GM19025 (cell line): ENCODE data around the gene KIF20B.

Experiments used
- ATAC-seq: cut with Tn5 transposase; IDR thresholded peaks from one replicate; pipeline ENCODE4 v1.9.1; 2021; ENCODE audit warnings: mild to moderate bottlenecking, low read depth, moderate library complexity; ENCODE audit not compliant: unreplicated experiment

Gene KIF20B

GRCh38 chr10:89683883-89684282 is 17.5 kb upstream of the KIF20B start:
- ATAC-seq, result no peak

DNA sequence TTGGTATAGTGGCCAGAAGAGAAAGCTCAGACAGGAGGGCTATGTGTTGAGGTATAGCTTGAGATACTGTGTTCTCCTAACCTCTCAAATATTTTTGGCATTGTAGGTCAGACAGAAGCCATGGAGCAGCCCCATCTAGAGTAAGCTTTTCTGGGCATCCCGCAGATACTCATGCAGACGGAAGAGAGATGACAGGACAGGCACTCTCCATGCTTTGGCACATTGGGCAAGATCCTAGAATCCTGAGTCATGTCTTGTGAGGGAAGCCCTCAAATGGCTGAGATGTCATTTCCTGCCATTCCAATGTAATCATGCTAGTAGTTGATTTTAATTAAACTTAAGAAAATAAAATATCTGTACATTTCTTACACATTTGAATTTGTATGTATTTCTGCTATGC is 16.8 kb upstream of the KIF20B start:
- no peak for ATAC-seq

DNA sequence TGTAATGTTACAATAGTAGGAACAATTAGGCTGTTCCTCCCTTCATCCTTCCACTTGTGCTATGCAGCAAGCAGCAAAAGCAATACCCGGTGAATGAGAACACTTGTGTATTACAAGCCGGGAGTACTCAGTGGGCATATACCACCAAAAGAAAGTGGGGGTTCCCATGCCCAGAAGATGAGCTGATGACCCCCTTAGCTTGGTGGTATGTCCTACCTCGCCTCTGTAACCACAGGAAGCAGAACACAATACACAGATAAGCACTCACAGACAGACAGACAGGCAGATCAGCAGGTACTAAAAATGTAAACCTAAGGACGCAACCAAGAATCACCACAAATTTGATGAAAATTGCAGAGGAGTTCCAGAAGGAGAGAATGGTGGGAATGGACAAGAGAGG is 15.5 kb upstream of the KIF20B start:
- no peak for ATAC-seq

DNA sequence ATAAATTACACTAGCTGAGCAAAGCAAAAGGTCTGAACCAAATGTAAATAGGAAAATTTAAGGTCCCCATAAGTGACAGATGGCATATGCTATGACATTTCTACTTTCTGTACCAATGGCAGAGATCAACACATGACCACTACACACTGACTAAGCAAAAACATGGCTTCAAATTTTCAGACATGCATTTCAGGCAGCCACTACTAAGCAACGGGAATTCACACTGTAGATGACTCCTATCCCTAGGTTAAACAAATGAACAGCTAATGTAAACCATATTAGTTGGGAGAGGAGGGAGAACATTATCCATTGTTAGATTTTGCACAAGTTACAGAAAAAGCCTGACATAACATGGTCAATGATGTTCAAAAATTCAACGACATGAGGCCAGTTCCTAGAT is 11.4 kb upstream of the KIF20B start:
- no peak for ATAC-seq

GRCh38 chr10:89692416-89692815 is 9.0 kb upstream of the KIF20B start:
- no peak for ATAC-seq

DNA sequence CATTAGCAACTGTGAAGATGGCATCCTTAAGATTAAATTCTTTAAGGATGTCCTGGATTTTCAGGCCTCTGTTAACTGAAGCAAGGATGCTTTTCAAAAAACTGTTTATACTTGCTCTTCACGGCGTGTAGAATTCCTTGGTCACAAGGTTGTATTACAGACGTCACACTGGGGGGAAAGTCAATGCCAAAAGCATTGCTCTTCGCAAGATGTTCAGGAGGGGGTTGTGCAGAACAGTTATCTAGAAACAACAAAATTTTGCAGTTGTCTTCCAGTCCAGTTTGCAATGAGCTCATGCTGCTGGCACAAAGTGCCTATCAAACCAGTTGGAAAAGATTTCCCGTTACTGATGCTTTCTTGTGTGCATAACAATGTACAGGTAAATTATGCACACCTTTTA is 8.2 kb upstream of the KIF20B start:
- ATAC-seq, result no peak

- no peak for ATAC-seq
Observed at GRCh38 chr10:89695307-89695706, 6.1 kb upstream of the KIF20B start.

DNA sequence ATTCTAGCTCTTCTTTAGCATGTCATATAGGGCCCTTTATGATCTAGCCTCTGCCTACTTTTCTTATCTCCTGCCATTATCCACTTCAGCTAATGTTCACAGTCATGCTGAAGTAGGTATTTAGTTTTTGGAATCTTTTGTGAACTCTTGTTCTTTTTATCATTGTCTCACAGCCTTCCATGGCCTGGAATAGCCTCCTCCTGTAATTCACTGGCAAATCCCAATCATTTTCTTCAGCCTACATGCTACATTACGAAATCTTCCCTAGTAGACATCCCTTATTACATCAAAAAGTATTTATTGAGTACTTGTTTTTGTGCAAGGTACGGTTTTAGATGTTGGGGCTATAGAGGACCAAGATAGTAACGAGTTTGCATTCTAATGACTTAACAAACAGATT is 3.4 kb upstream of the KIF20B start:
- ATAC-seq, result no peak

GRCh38 chr10:89699581-89700064 is 1.8 kb upstream of the KIF20B start:
- no peak for ATAC-seq

DNA sequence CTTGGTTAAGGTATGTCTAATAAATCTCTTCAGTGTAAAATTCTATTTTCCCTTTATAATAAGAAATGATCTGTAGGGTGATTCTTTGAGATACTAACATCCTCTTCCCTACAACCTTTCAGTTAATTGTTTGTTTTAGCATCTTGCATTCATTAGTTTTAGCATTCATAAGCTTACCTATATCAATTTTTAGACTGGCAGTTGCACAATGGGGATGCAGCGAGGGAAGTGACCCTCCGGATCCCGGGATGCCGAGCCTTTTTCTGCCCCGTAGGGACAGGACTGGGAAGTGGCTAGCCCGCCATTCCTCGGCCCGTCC is 508 bp upstream of the KIF20B start:
- ATAC-seq, result no peak

- no peak for ATAC-seq
Observed at GRCh38 chr10:89702121-89702480, 711 bp downstream of the KIF20B start.

DNA sequence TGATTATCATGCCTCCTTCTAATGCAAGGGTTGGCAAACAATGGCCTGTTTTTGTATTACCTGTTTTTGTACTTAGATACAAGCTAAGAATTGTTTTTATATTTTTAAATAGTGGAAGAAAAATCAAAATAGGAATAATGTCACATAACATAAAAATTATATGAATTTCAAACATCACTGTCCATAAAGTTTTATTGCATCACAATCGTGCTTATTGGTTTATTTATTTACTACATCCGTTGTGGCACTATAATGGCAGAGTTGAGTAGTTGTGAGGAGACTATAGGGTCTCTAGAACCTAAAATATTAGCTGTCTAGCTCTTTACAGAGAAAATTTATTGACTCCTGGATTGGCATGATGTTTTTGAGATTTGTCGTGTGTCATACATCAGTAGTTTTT is 4.1 kb downstream of the KIF20B start:
- no peak for ATAC-seq

DNA sequence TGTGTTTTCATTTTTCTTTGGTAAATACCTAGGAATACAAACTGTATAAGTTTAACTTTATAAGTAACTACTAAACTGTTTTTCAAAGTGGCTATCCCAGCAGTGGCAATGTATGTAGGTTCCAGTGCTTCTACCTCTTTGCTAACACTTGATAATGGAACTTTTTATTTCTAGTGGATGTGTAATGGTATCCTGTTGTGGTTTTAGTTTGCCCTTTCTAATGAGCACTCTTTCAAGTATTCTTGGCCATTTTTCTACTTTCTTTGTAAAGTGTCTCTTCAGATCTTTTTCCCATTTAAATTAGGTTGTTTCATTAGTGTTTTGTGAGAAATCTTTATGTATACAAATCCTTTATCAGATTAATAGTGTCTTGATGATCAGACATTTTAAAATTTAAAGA is 4.6 kb downstream of the KIF20B start:
- no peak for ATAC-seq

GRCh38 chr10:89707372-89707771 is 6.0 kb downstream of the KIF20B start:
- ATAC-seq, result no peak

GRCh38 chr10:89710753-89711152 is 9.4 kb downstream of the KIF20B start:
- ATAC-seq, result no peak

DNA sequence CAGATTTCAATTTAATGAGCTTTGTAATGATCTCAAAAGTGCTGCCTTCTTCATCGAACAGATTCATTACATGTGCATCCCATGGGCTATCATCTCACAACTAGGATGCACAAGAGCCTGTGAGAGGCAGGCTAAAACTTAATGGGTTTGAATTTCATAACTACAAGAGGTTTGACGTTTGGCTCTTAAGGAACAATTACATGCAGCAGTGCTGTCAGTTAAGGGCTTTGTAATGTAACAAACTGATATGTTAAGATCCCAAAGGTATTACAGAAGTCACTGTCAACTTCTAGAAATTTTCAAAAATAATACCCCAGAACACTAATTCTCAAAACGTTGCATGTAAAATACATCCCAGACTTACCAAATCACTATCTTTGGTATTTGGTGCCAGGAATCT is 33.2 kb downstream of the KIF20B start:
- ATAC-seq, result no peak

- ATAC-seq, result peak; percentile 89
Observed at GRCh38 chr10:89738551-89739209, 37.3 kb downstream of the KIF20B start.

GRCh38 chr10:89741126-89741762 is 39.9 kb downstream of the KIF20B start:
- ATAC-seq, result no peak

GRCh38 chr10:89744026-89744425 is 42.6 kb downstream of the KIF20B start:
- ATAC-seq, result no peak

GRCh38 chr10:89745903-89746302 is 44.5 kb downstream of the KIF20B start:
- no peak for ATAC-seq

- ATAC-seq, result no peak
Observed at GRCh38 chr10:89750441-89750840, 49.1 kb downstream of the KIF20B start.

GRCh38 chr10:89755374-89755773 is 54.0 kb downstream of the KIF20B start:
- no peak for ATAC-seq

DNA sequence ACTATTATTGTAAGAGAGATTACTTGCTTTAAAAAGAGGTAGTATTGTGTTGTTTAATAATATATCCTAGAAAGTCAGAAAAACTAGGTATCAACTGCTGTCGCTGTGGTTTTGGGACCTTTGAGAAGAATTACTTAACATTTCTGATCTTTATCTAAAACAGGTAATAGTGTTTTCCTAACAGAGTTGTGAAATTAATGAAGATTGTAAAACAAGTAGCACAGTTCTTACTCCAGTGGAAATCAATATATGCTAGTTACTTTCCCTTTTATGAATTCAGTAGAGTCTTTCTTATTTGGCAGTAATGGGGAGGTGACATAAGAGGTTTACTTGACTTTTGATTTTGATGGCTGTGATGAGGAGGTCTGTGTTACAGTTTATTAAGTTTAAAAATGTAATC is 58.1 kb downstream of the KIF20B start:
- no peak for ATAC-seq
